ENCODE measurements around the gene FOXI3.
"Not testable (repeated sequence)": the region's sequence is repeated elsewhere in the genome, so short reads cannot be mapped to it uniquely, and the experiment has no call there.

The FOXI3 gene

GRCh38 chr2:88442473-88442872 is 10.0 kb downstream of the FOXI3 start:
- DNase-seq (ENCODE audit: insufficient read length, low spot score) (no peak), FAIRE-seq (no peak)
- TF ChIP-seq CTCF (IDR thresholded peaks at IDR 0.05; ENCODE audit: insufficient read depth, missing control alignments): no peak

GRCh38 chr2:88442061-88442460 is 10.4 kb downstream of the FOXI3 start:
- no peak for TF ChIP-seq CTCF (IDR thresholded peaks at IDR 0.05; ENCODE audit: insufficient read depth, missing control alignments)
- DNase-seq (ENCODE audit: insufficient read length, low spot score) (no peak), FAIRE-seq (no peak)

- FAIRE-seq (no peak), DNase-seq (ENCODE audit: insufficient read length, low spot score) (no peak)
- TF ChIP-seq CTCF (IDR thresholded peaks at IDR 0.05; ENCODE audit: insufficient read depth, missing control alignments): no peak
Measured at GRCh38 chr2:88437010-88437409, 15.5 kb downstream of the FOXI3 start.

GRCh38 chr2:88429929-88430328 is 22.6 kb downstream of the FOXI3 start:
- FAIRE-seq: no peak
- TF ChIP-seq CTCF (IDR thresholded peaks at IDR 0.05; ENCODE audit: insufficient read depth, missing control alignments): no peak
- DNase-seq (ENCODE audit: insufficient read length, low spot score): no peak

- DNase-seq (ENCODE audit: insufficient read length, low spot score) (no peak), FAIRE-seq (no peak)
- no peak for TF ChIP-seq CTCF (IDR thresholded peaks at IDR 0.05; ENCODE audit: insufficient read depth, missing control alignments)
Measured at GRCh38 chr2:88423733-88424132, 28.8 kb downstream of the FOXI3 start.

GRCh38 chr2:88419051-88419450 is 33.4 kb downstream of the FOXI3 start:
- DNase-seq (ENCODE audit: insufficient read length, low spot score); FAIRE-seq: not testable (repeated sequence)

- DNase-seq (ENCODE audit: insufficient read length, low spot score): no peak
- no peak for TF ChIP-seq CTCF (IDR thresholded peaks at IDR 0.05; ENCODE audit: insufficient read depth, missing control alignments)
- FAIRE-seq: no peak
Measured at GRCh38 chr2:88416016-88416663, 36.4 kb downstream of the FOXI3 start.

- not testable (repeated sequence) for FAIRE-seq
Measured at GRCh38 chr2:88408870-88409269, 43.6 kb downstream of the FOXI3 start.

More at GRCh38 chr2:88408870-88409269, 43.6 kb downstream of the FOXI3 start:
- not testable (repeated sequence) for DNase-seq (ENCODE audit: insufficient read length, low spot score)
